OCI-LY7 (cell line): Measurements from ENCODE around the gene ATP1A3. TPM values are rescaled to one million over a fixed set of nuclear protein-coding genes. Genes with fewer than 3 reads are reported as not detected.

Experiments
- BruUV-seq: library from RNA; stranded (reverse); fragments of 400-500 nt; replicated peaks from 2 replicates; lab custom pipeline; 2021; lab: Mats Ljungman, UMichigan
- CTCF ChIA-PET: fragments of 300-600 bp; sonication (Branson Sonifier 250); formaldehyde crosslinking; loops from one replicate; lab custom pipeline; 2022; ENCODE audit warnings: antibody characterized with exemption; ENCODE audit not compliant: unreplicated experiment; lab: Charles Lee
- POLR2A ChIA-PET: fragments of 300-600 bp; sonication (Branson Sonifier 250); formaldehyde crosslinking; loops from one replicate; lab custom pipeline; 2022; ENCODE audit warnings: antibody characterized with exemption; lab: Charles Lee
- DNase-seq: peaks from one replicate; pipeline ENCODE4 v3.0.0-alpha.2; 2015; ENCODE audit warnings: low spot score
- H2AFZ ChIP-seq: fragments of 200-600 bp; sonication (generic), shearing (Covaris generic); 2 replicates; pipeline ENCODE4 v1.6.1; 2014; ENCODE audit warnings: mild to moderate bottlenecking, antibody characterized with exemption, low read length, moderate library complexity
- H3K27ac ChIP-seq: fragments of 200-600 bp; sonication (generic); 2 replicates; pipeline ENCODE4 v1.5.1; 2014; ENCODE audit warnings: mixed run types, low read depth, mild to moderate bottlenecking, moderate library complexity, low read length, inconsistent platforms; ENCODE audit not compliant: poor library complexity, severe bottlenecking
- H3K36me3 ChIP-seq: fragments of 200-600 bp; sonication (generic); 2 replicates; pipeline ENCODE4 v1.6.1; 2014; ENCODE audit warnings: mild to moderate bottlenecking, antibody characterized with exemption, low read length, moderate library complexity, mixed read lengths; ENCODE audit not compliant: insufficient read depth
- H3K4me1 ChIP-seq: fragments of 200-600 bp; sonication (generic); 2 replicates; pipeline ENCODE4 v1.5.1; 2014; ENCODE audit warnings: mild to moderate bottlenecking, low read length; ENCODE audit not compliant: insufficient read depth, poor library complexity, severe bottlenecking
- H3K4me2 ChIP-seq: fragments of 200-600 bp; sonication (generic); 2 replicates; pipeline ENCODE4 v1.6.1; 2014; ENCODE audit warnings: mild to moderate bottlenecking, low read length
- H3K4me3 ChIP-seq: fragments of 200-600 bp; sonication (generic); 2 replicates; pipeline ENCODE4 v1.5.1; 2014; ENCODE audit warnings: mild to moderate bottlenecking, low read depth, low read length; ENCODE audit not compliant: poor library complexity, severe bottlenecking
- H3K79me2 ChIP-seq: fragments of 200-600 bp; sonication (generic); 2 replicates; pipeline ENCODE4 v1.6.1; 2016; ENCODE audit warnings: low read depth, mild to moderate bottlenecking, low read length, moderate library complexity, mixed read lengths; ENCODE audit not compliant: insufficient read depth
- H3K9me2 ChIP-seq: fragments of 200-600 bp; sonication (generic); 2 replicates; pipeline ENCODE4 v1.6.1; 2016; ENCODE audit warnings: mild to moderate bottlenecking, low read length, mixed read lengths; ENCODE audit not compliant: insufficient read depth
- H3K9me3 ChIP-seq: fragments of 200-600 bp; sonication (generic); 2 replicates; pipeline ENCODE4 v1.6.1; 2014; ENCODE audit warnings: mild to moderate bottlenecking, mixed run types, low read length, mixed read lengths
- H4K20me1 ChIP-seq: fragments of 200-600 bp; sonication (generic); 2 replicates; pipeline ENCODE4 v1.6.1; 2014; ENCODE audit warnings: mild to moderate bottlenecking, antibody characterized with exemption, low read length, moderate library complexity, mixed read lengths; ENCODE audit not compliant: insufficient read depth
- CTCF ChIP-seq: fragments of 200-600 bp; sonication (generic); conservative IDR thresholded peaks from 2 replicates; pipeline ENCODE4 v1.5.1; 2014; ENCODE audit warnings: mild to moderate bottlenecking, antibody characterized with exemption, low read length, moderate library complexity, mixed read lengths
- EZH2phosphoT487 ChIP-seq: fragments of 200-600 bp; sonication (generic); IDR thresholded peaks from 2 replicates; pipeline ENCODE4 v1.6.1; 2018; ENCODE audit warnings: low read depth, borderline replicate concordance, mild to moderate bottlenecking, mixed run types, antibody characterized with exemption, low read length, moderate library complexity, mixed read lengths
- intact Hi-C: fragments of 100-400 bp; cut with micrococcal nuclease; formaldehyde crosslinking; loops from one replicate; pipeline ENCODE4 v1.10.0; 2022; ENCODE audit not compliant: unreplicated experiment
- total RNA-seq, 2 experiments: library from RNA; depleted of rRNA in 1 of 2; stranded (reverse); fragments of >200 nt in 1 of 2; shearing (Covaris generic) in 1 of 2; gene quantifications; 2 replicates each; pipeline ENCODE4 v1.2.3, GENCODE V29; 2014 to 2022

The ATP1A3 gene
- total RNA-seq, 2 experiments from 2014 or later, result 9.3 to 33.0 TPM

DNA sequence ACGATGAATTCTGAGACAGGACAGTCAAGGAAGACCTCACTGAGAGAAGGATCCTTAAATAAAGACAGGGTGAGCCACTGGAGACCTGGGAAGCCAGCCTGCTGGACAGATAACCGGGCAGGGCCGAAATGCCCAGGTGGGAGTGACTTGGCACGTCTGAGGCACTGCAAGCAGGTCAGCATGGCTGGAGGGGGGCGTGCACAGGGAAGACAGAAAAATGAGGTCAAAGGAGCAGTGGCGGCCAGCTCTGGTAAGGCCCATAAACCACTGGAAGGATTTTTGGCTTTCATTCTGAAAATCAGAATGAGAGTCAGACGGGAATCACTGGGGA is 5.8 kb upstream of the ATP1A3 start:
- Histone ChIP-seq H3K9me2 (no peaks in the 10 kb centered on the region), H2AFZ (no peak overlapping the region), H3K79me2 (no peaks in the 10 kb centered on the region), H3K4me3 (no peak overlapping the region), H3K36me3 (no peaks in the 10 kb centered on the region), H3K4me1 (peaks cover 20% of the 10 kb centered on the region), H3K27ac (no peak overlapping the region), H3K4me2 (no peak overlapping the region), H3K9me3 (no peaks in the 10 kb centered on the region), H4K20me1 (no peaks in the 10 kb centered on the region)
- no peak for DNase-seq
- BruUV-seq, result no TSS peak
- TF ChIP-seq EZH2phosphoT487 (no peak), CTCF (no peak)
- POLR2A ChIA-PET, result no interaction called here
- CTCF ChIA-PET, result no interaction called here
- intact Hi-C loops, result loop anchor here (2.0 kb wide), 1 partner anchor 35 kb away; no protein-coding TSS in a partner anchor

DNA sequence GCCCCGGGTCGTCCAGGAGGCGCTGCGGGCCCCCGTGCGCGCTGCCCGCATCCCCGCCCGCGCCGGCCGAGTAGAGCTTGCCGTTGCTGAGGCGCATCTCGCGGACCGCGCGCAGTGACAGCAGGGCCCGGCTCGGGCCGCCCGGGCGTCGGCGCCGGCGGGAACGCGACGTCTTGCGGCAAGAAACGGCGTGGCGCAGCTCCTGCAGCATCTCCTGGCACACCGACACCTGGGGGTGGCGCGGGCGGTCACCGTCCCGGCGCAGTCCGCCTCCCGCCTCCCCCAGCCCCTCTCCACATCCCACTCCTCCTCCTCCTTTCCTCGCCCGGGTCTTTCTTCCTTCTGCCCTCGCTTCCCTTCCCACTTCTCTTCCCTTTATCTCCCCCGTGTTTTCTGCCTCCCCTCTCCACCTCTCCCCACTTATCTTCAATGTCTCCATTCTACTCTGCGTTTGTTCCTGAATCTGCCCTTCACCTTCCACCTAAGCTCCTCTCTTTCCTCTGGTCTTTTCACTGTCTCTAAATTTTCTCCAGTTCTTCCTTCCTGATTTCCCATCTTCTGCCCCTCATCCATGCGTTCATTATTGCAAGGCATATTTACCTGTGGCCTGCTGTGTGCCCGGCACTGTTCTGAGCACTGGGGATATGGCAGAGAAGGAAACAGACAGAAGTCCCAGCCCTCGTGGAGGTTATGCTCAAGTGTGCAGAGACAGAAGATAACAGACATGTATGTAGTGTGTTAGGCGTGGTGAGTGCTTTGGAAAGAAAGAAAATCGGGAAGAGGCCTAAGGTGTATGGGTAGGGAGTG is 5.2 kb upstream of the ATP1A3 start:
- Histone ChIP-seq H3K79me2 (no peaks in the 10 kb centered on the region), H3K36me3 (no peaks in the 10 kb centered on the region), H3K9me2 (no peaks in the 10 kb centered on the region), H4K20me1 (no peaks in the 10 kb centered on the region), H3K27ac (no peak overlapping the region), H2AFZ (no peak overlapping the region), H3K4me2 (no peak overlapping the region), H3K9me3 (no peaks in the 10 kb centered on the region), H3K4me3 (no peak overlapping the region), H3K4me1 (peaks cover 26% of the 10 kb centered on the region)
- BruUV-seq, result no TSS peak
- no peak for DNase-seq
- no peak for TF ChIP-seq CTCF
- TF ChIP-seq EZH2phosphoT487, result no peak
- ChIA-PET CTCF (interaction anchor here (0.6 kb wide), 1 partner anchor 24 kb away, joined by 3 read pairs; no protein-coding TSS in a partner anchor), POLR2A (no interaction called here)
- intact Hi-C loops, result loop anchor here (2.0 kb wide), 1 partner anchor 36 kb away; no protein-coding TSS in a partner anchor
